ENCODE measurements around the gene LAMA5. TPM values are rescaled to one million over a fixed set of nuclear protein-coding genes. Genes with fewer than 3 reads are reported as not detected.

The LAMA5 gene
- total and polyA plus RNA-seq, 2 donors (not counting 1 experiment from before 2014, with no cell fraction given) = 52.9 to 83.5 TPM

- H3K9me3 Mint-ChIP-seq (ENCODE audit: insufficient read depth) = peaks cover 4% of the 10 kb centered on the region
- H4K20me1 ChIP-seq (ENCODE audit: control insufficient read depth, insufficient read depth, low read length, poor library complexity, severe bottlenecking) = no peaks in the 10 kb centered on the region
- no peak overlapping the region for H3K4me3 ChIP-seq (ENCODE audit: control extremely low read depth in 1 of 5, extremely low read depth in 1 of 5, insufficient read depth in 1 of 5, low read depth in 2 of 5, low read length in 4 of 5)
- no peak overlapping the region for H3K27ac Mint-ChIP-seq
- H3K36me3 ChIP-seq (replicated peaks in 1 of 2; ENCODE audit: control extremely low read depth in 1 of 2, control insufficient read depth in 1 of 2, extremely low read depth in 1 of 2, insufficient read depth in 2 of 2, low read length in 1 of 2) = no peaks in the 10 kb centered on the region
- ATAC-seq (ENCODE audit: low read depth) = no peak
- ChIA-PET CTCF (interaction anchor here (1.3 kb wide), 1 partner anchor 9 kb away, joined by 4 read pairs; no protein-coding TSS in a partner anchor), POLR2A (no interaction called here)
- peaks cover 0 to 4% (median under 1%) of the 10 kb centered on the region in 4 experiments for H3K27me3 ChIP-seq (replicated peaks in 1 of 4; ENCODE audit: control extremely low read depth in 1 of 4, control insufficient read depth in 3 of 4, insufficient read depth in 4 of 4, low read length in 3 of 4)
- H3K4me3 Mint-ChIP-seq = no peak overlapping the region
- no peak overlapping the region for H3K9ac ChIP-seq (ENCODE audit: low read length)
- H3K4me1 ChIP-seq (ENCODE audit: control insufficient read depth in 2 of 2, insufficient read depth in 2 of 2, low read length in 2 of 2) = peaks cover 0 to 3% of the 10 kb centered on the region in 2 donors
- no peaks in the 10 kb centered on the region for H3K9me3 ChIP-seq (ENCODE audit: control extremely low read depth in 1 of 3, control insufficient read depth in 2 of 3, insufficient read depth in 1 of 3, low read length in 2 of 3)
- TF ChIP-seq EZH2 (IDR thresholded peaks at IDR 0.05; ENCODE audit: borderline replicate concordance, insufficient read depth, low read depth, low read length, poor library complexity, severe bottlenecking) (no peak), CTCF (IDR thresholded peaks at IDR 0.05) (no peak)
- H3K4me2 ChIP-seq (replicated peaks; ENCODE audit: low read depth, low read length, poor library complexity, severe bottlenecking) = no peak overlapping the region
- H3K79me2 ChIP-seq (ENCODE audit: control insufficient read depth, insufficient read depth, low read length) = no peaks in the 10 kb centered on the region
- H3K27me3 Mint-ChIP-seq = no peaks in the 10 kb centered on the region
- DNase-seq = no peak
- H2AFZ ChIP-seq (ENCODE audit: insufficient read depth, low read depth, low read length, poor library complexity, severe bottlenecking) = no peak overlapping the region
- intact Hi-C loops (cut with micrococcal nuclease) = no loop called here
- peaks cover 3% of the 10 kb centered on the region for H3K4me1 Mint-ChIP-seq
- WGBS (ENCODE audit: insufficient coverage) = 98% methylated on average over 11 of the region's 17 CpGs
- H3K27ac ChIP-seq (ENCODE audit: low read length in 2 of 2) = no peak overlapping the region
Observed at GRCh38 chr20:62377064-62377461, 10.0 kb upstream of the LAMA5 start.

GRCh38 chr20:62376112-62377063 is 9.3 kb upstream of the LAMA5 start:
- no peaks in the 10 kb centered on the region for H3K9me3 ChIP-seq (ENCODE audit: control extremely low read depth in 1 of 3, control insufficient read depth in 2 of 3, insufficient read depth in 1 of 3, low read length in 2 of 3)
- H3K4me1 ChIP-seq (ENCODE audit: control insufficient read depth in 2 of 2, insufficient read depth in 2 of 2, low read length in 2 of 2) = peaks cover 0 to 3% of the 10 kb centered on the region in 2 donors
- H3K9me3 Mint-ChIP-seq (ENCODE audit: insufficient read depth) = no peaks in the 10 kb centered on the region
- ChIA-PET POLR2A (no interaction called here), CTCF (interaction anchor here (0.7 to 1.8 kb wide), 5 partner anchors 8 to 272 kb away, joined by 3 to 13 read pairs (median 8); partner anchors contain the start of gene ADRM1)
- no peaks in the 10 kb centered on the region for H3K27me3 Mint-ChIP-seq
- DNase-seq = no peak
- H2AFZ ChIP-seq (ENCODE audit: insufficient read depth, low read depth, low read length, poor library complexity, severe bottlenecking) = no peak overlapping the region
- no peaks in the 10 kb centered on the region for H3K36me3 ChIP-seq (replicated peaks in 1 of 2; ENCODE audit: control extremely low read depth in 1 of 2, control insufficient read depth in 1 of 2, extremely low read depth in 1 of 2, insufficient read depth in 2 of 2, low read length in 1 of 2)
- ATAC-seq (ENCODE audit: low read depth) = no peak
- no peaks in the 10 kb centered on the region for H3K79me2 ChIP-seq (ENCODE audit: control insufficient read depth, insufficient read depth, low read length)
- intact Hi-C loops (cut with micrococcal nuclease) = no loop called here
- H3K4me2 ChIP-seq (replicated peaks; ENCODE audit: low read depth, low read length, poor library complexity, severe bottlenecking) = no peak overlapping the region
- H3K27ac Mint-ChIP-seq = no peak overlapping the region
- WGBS (ENCODE audit: insufficient coverage) = 93% methylated on average over 21 of the region's 26 CpGs
- H3K4me1 Mint-ChIP-seq = no peaks in the 10 kb centered on the region
- TF ChIP-seq EZH2 (IDR thresholded peaks at IDR 0.05; ENCODE audit: borderline replicate concordance, insufficient read depth, low read depth, low read length, poor library complexity, severe bottlenecking) (no peak), CTCF (IDR thresholded peaks at IDR 0.05) (no peak)
- no peak overlapping the region for H3K27ac ChIP-seq (ENCODE audit: low read length in 2 of 2)
- H3K4me3 ChIP-seq (ENCODE audit: control extremely low read depth in 1 of 5, extremely low read depth in 1 of 5, insufficient read depth in 1 of 5, low read depth in 2 of 5, low read length in 4 of 5) = no peak overlapping the region
- H3K27me3 ChIP-seq (replicated peaks in 1 of 4; ENCODE audit: control extremely low read depth in 1 of 4, control insufficient read depth in 3 of 4, insufficient read depth in 4 of 4, low read length in 3 of 4) = peaks cover 0 to 7% (median under 1%) of the 10 kb centered on the region in 4 experiments
- H3K4me3 Mint-ChIP-seq = no peak overlapping the region
- H4K20me1 ChIP-seq (ENCODE audit: control insufficient read depth, insufficient read depth, low read length, poor library complexity, severe bottlenecking) = no peaks in the 10 kb centered on the region
- H3K9ac ChIP-seq (ENCODE audit: low read length) = no peak overlapping the region

Data from B cell (primary cell).